Spleen (tissue), 11 donors: ENCODE data around the gene SRXN1. TPM values are rescaled to one million over a fixed set of nuclear protein-coding genes. Genes with fewer than 3 reads are reported as not detected.

Source experiments
- DNase-seq: peaks from one replicate; pipeline ENCODE4 v3.0.0-alpha.2; 2020
- H3K27ac ChIP-seq, 8 donors: fragments of 200-600 bp; sonication (generic) in 7 of 8; 1 replicate in 4 of 8; 2 replicates in 4 of 8; pipeline versions ENCODE4 v1.5.0 to v1.8.0; 2016 to 2021; ENCODE audit warnings: inconsistent platforms in 4 of 8, mild to moderate bottlenecking in 4 of 8, moderate library complexity in 1 of 8
- H3K27me3 ChIP-seq, 7 donors: fragments of 200-600 bp; sonication (generic) in 6 of 7; replicated peaks in 1 of 7; 1 replicate in 4 of 7; 2 replicates in 3 of 7; pipeline versions ENCODE4 v1.5.0 to v1.8.0; 2016 to 2021; ENCODE audit warnings: inconsistent platforms in 3 of 7, mild to moderate bottlenecking in 1 of 7
- H3K36me3 ChIP-seq, 6 donors: fragments of 200-600 bp; sonication (generic) in 5 of 6; 1 replicate in 4 of 6; 2 replicates in 2 of 6; pipeline versions ENCODE4 v1.5.0 to v1.8.0; 2016 to 2021; ENCODE audit warnings: inconsistent platforms in 2 of 6
- H3K4me1 ChIP-seq, 6 donors: fragments of 200-600 bp; sonication (generic) in 5 of 6; 1 replicate in 3 of 6; 2 replicates in 3 of 6; pipeline versions ENCODE4 v1.5.0 to v1.8.0; 2016 to 2021; ENCODE audit warnings: inconsistent platforms in 3 of 6
- H3K4me3 ChIP-seq, 8 donors: fragments of 200-600 bp; sonication (generic) in 7 of 8; 1 replicate in 4 of 8; 2 replicates in 4 of 8; pipeline versions ENCODE4 v1.5.0 to v1.8.0; 2016 to 2021; ENCODE audit warnings: inconsistent platforms in 4 of 8, mild to moderate bottlenecking in 4 of 8, moderate library complexity in 2 of 8
- H3K9me3 ChIP-seq, 8 donors: fragments of 200-600 bp; sonication (generic) in 7 of 8; 1 replicate in 4 of 8; 2 replicates in 4 of 8; pipeline versions ENCODE4 v1.5.0 to v1.8.0; 2016 to 2021; ENCODE audit warnings: inconsistent platforms in 4 of 8
- CTCF ChIP-seq, 11 experiments: fragments of 200-600 bp in 7 of 11; fragments of 450-650 bp in 4 of 11; sonication (generic) in 4 of 11; IDR thresholded peaks in 8 of 11; conservative IDR thresholded peaks in 3 of 11; 1 replicate in 7 of 11; 2 replicates in 4 of 11; pipeline versions ENCODE4 v1.4.0 to v1.8.0; 2016 to 2021; ENCODE audit warnings: antibody characterized with exemption in 11 of 11, inconsistent platforms in 4 of 11, mild to moderate bottlenecking in 1 of 11
- POLR2A ChIP-seq, 3 donors: fragments of 450-650 bp; IDR thresholded peaks; one replicate each; pipeline ENCODE4 v1.5.1; 2017; ENCODE audit warnings: antibody characterized with exemption in 3 of 3, mild to moderate bottlenecking in 1 of 3
- POLR2AphosphoS5 ChIP-seq, 3 donors: sonication (generic); formaldehyde crosslinking; IDR thresholded peaks; one replicate each; pipeline ENCODE4 v1.5.1; 2017; ENCODE audit warnings: antibody characterized with exemption in 3 of 3
- WGBS, 5 donors: extraction: QIAGEN DNeasy Blood & Tissue Kit in 3 of 5; methylation state at CpG; one replicate each; pipeline versions ENCODE4 v1.1.5 to v1.1.7; 2013 to 2018; 5-methylcytosine and 5-hydroxymethylcytosine counted together
- intact Hi-C: fragments of 100-400 bp; cut with DNase I; formaldehyde crosslinking; loops from one replicate; pipeline ENCODE4 v1.15.0; 2023; ENCODE audit warnings: low total_unique reads
- polyA plus RNA-seq, 3 donors: library from polyadenylated mRNA; stranded (reverse); fragments of 200-250 nt; gene quantifications; one replicate each; pipeline ENCODE4 v1.2.1, GENCODE V29; 2013
- total RNA-seq, 7 donors: library from RNA; depleted of rRNA in 3 of 7; stranded (reverse); fragments of >200 nt in 3 of 7; fragmentation: NEBNext Ultra II Directional in 4 of 7; extraction: Animal tissue kit (Norgen Biotek cat#: 25700) in 4 of 7; gene quantifications; one replicate each; pipeline versions ENCODE4 v1.1.0 to v1.2.1, GENCODE V29; 2016 to 2021
- donor health status: healthy with polysubstance abuse.
- donor health status: DM: no; HTN: no; CAD: no; lungs with moderate emphysema.
- donor health status: DM: no; HTN: no; CAD: no.
- donor health status: Bipolar disorder and iron deficiency.
- donor health status: healthy.
- donor health status: DM: no; HTN: no; CAD: no.
- donor health status: DM: yes; HTN: yes; CAD: no.

The SRXN1 gene
- total and polyA plus RNA-seq, 10 donors, result 4.5 to 31.3 (median 12.7) TPM

- intact Hi-C loops, result no loop called here
- no peak for TF ChIP-seq CTCF (IDR thresholded peaks at IDR 0.05 in 8 of 11, conservative IDR thresholded peaks at IDR 0.05 in 3 of 11)
- TF ChIP-seq POLR2A (IDR thresholded peaks at IDR 0.05), result no peak
- peak overlapping the region in 2 of 8 donors; percentile 10 to 44 for H3K4me3 ChIP-seq
- WGBS, 5 donors, result 35 to 52% (median 39%) methylated on average over 20 to 29 of the region's 29 CpGs
- H3K27ac ChIP-seq, result peak overlapping the region in 3 of 8 donors; percentile 77 to 88 (median 80)
- peaks cover 3 to 90% (median 49%) of the 10 kb centered on the region in 7 donors for H3K27me3 ChIP-seq
- peak; percentile 77 for DNase-seq
- H3K4me1 ChIP-seq, result peaks cover 0 to 53% (median 5%) of the 10 kb centered on the region in 6 donors
- no peaks in the 10 kb centered on the region for H3K36me3 ChIP-seq
- H3K9me3 ChIP-seq, result no peaks in the 10 kb centered on the region
Measured at GRCh38 chr20:661474-662270, 8.7 kb upstream of the SRXN1 start.

GRCh38 chr20:658731-659291, 5.8 kb upstream of the SRXN1 start:
- TF ChIP-seq POLR2AphosphoS5 (IDR thresholded peaks at IDR 0.05) (no peak), POLR2A (IDR thresholded peaks at IDR 0.05) (no peak), CTCF (IDR thresholded peaks at IDR 0.05 in 8 of 11, conservative IDR thresholded peaks at IDR 0.05 in 3 of 11) (no peak)
- peaks cover 2 to 61% (median 11%) of the 10 kb centered on the region in 6 donors for H3K4me1 ChIP-seq
- peaks cover 0 to 65% (median 26%) of the 10 kb centered on the region in 7 donors for H3K27me3 ChIP-seq
- no peaks in the 10 kb centered on the region for H3K9me3 ChIP-seq
- peak overlapping the region in 3 of 8 donors; percentile 77 to 88 (median 80) for H3K27ac ChIP-seq
- 45 to 53% (median 50%) methylated on average over 5 of the region's 5 CpGs for WGBS, 5 donors
- intact Hi-C loops, result no loop called here
- H3K4me3 ChIP-seq, result no peak overlapping the region
- no peak for DNase-seq
- no peaks in the 10 kb centered on the region for H3K36me3 ChIP-seq

GRCh38 chr20:658202-658601, 5.2 kb upstream of the SRXN1 start:
- Histone ChIP-seq H3K27ac (no peak overlapping the region), H3K4me1 (peaks cover 4 to 60% (median 13%) of the 10 kb centered on the region in 6 donors), H3K9me3 (no peaks in the 10 kb centered on the region), H3K27me3 (peaks cover 0 to 65% (median 20%) of the 10 kb centered on the region in 7 donors), H3K4me3 (no peak overlapping the region), H3K36me3 (no peaks in the 10 kb centered on the region)
- WGBS, 5 donors, result 53 to 78% (median 65%) methylated on average over 2 of the region's 2 CpGs
- intact Hi-C loops, result no loop called here
- no peak for DNase-seq
- TF ChIP-seq POLR2AphosphoS5 (IDR thresholded peaks at IDR 0.05), result no peak
- no peak for TF ChIP-seq POLR2A (IDR thresholded peaks at IDR 0.05)
- no peak for TF ChIP-seq CTCF (IDR thresholded peaks at IDR 0.05 in 8 of 11, conservative IDR thresholded peaks at IDR 0.05 in 3 of 11)
